ENCODE measurements around the gene NRIP3. TPM values are rescaled to one million over a fixed set of nuclear protein-coding genes. Genes with fewer than 3 reads are reported as not detected.
A peak's percentile ranks its signal among the peaks of the same experiment; 100 is the strongest.

Gene NRIP3
- total and polyA plus RNA-seq, 2 of the 13 experiments (the other 11 are each of a cell fraction or from before 2014, with no cell fraction given) = 0.04 to 0.07 TPM

DNA sequence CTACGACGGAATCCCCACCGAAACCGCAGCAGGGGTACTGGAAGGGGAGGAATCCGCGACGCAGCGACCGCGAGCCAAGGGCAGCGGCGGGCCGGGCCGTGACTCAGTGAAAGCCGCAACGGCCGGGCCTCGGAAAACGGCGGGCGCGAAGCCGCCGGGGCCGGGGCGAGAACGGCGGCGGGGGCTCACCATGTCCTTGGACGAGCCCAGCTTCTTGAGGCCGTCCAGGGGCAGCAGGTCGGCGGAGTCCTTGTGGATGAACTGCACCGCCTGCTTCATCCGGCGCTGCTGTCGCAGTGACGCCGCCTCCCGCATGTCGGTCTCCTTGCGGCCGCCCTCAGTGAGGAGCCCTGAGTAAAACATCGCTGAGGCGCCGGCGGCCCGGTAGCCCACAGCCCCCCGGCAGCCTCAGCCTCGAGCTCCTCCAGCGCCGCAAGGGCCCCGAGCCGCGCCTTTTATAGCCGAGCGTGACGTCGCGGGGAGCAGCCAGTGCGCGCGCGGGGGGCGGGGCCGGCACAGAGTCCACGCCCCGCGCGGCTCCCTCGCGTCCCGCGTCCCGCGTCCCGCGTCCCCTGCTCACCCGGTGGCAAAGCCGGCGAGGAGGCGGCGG, at the start of gene NRIP3 (continued):
- TF ChIP-seq, protein P1, sequence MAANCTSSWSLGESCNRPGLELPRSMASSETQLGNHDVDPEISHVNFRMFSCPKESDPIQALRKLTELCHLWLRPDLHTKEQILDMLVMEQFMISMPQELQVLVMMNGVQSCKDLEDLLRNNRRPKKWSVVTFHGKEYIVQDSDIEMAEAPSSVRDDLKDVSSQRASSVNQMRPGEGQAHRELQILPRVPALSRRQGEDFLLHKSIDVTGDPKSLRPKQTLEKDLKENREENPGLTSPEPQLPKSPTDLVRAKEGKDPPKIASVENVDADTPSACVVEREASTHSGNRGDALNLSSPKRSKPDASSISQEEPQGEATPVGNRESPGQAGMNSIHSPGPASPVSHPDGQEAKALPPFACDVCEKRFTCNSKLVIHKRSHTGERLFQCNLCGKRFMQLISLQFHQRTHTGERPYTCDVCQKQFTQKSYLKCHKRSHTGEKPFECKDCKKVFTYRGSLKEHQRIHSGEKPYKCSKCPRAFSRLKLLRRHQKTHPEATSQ (CRISPR knock-in tag; IDR thresholded peaks at IDR 0.05; ENCODE audit: borderline replicate concordance) = no peak
- TF ChIP-seq ZNF44 (CRISPR knock-in tag; IDR thresholded peaks at IDR 0.05) = no peak
- no peak for TF ChIP-seq POLR2A (IDR thresholded peaks at IDR 0.05; ENCODE audit: insufficient read depth in 1 of 2, low read depth in 2 of 2, low read length in 2 of 2)
- TF ChIP-seq ZNF501 (CRISPR knock-in tag; IDR thresholded peaks at IDR 0.05) = no peak
- TF ChIP-seq, protein P2, sequence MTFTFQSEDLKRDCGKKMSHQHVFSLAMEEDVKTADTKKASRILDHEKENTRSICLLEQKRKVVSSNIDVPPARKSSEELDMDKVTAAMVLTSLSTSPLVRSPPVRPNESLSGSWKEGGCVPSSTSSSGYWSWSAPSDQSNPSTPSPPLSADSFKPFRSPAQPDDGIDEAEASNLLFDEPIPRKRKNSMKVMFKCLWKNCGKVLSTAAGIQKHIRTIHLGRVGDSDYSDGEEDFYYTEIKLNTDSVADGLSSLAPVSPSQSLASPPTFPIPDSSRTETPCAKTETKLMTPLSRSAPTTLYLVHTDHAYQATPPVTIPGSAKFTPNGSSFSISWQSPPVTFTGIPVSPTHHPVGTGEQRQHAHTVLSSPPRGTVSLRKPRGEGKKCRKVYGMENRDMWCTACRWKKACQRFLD (CRISPR knock-in tag; IDR thresholded peaks at IDR 0.05; ENCODE audit: borderline replicate concordance) = no peak
- no peak for TF ChIP-seq YEATS2 (CRISPR knock-in tag; IDR thresholded peaks at IDR 0.05; ENCODE audit: borderline replicate concordance)
- no peak for TF ChIP-seq ZNF746 (CRISPR knock-in tag; IDR thresholded peaks at IDR 0.05)
- TF ChIP-seq SRSF9 (IDR thresholded peaks at IDR 0.05; ENCODE audit: borderline replicate concordance, insufficient read depth, low read depth, low read length, poor library complexity, severe bottlenecking) = no peak
- TF ChIP-seq SALL1 (CRISPR knock-in tag; IDR thresholded peaks at IDR 0.05) = 0 out of 2 replicates have a peak, but pooled peaks have one; percentile 6
- TF ChIP-seq ZNF232 (CRISPR knock-in tag; IDR thresholded peaks at IDR 0.05; ENCODE audit: borderline replicate concordance) = no peak
- no peak for TF ChIP-seq TOPORS (CRISPR knock-in tag; IDR thresholded peaks at IDR 0.05)
- TF ChIP-seq, protein P3, sequence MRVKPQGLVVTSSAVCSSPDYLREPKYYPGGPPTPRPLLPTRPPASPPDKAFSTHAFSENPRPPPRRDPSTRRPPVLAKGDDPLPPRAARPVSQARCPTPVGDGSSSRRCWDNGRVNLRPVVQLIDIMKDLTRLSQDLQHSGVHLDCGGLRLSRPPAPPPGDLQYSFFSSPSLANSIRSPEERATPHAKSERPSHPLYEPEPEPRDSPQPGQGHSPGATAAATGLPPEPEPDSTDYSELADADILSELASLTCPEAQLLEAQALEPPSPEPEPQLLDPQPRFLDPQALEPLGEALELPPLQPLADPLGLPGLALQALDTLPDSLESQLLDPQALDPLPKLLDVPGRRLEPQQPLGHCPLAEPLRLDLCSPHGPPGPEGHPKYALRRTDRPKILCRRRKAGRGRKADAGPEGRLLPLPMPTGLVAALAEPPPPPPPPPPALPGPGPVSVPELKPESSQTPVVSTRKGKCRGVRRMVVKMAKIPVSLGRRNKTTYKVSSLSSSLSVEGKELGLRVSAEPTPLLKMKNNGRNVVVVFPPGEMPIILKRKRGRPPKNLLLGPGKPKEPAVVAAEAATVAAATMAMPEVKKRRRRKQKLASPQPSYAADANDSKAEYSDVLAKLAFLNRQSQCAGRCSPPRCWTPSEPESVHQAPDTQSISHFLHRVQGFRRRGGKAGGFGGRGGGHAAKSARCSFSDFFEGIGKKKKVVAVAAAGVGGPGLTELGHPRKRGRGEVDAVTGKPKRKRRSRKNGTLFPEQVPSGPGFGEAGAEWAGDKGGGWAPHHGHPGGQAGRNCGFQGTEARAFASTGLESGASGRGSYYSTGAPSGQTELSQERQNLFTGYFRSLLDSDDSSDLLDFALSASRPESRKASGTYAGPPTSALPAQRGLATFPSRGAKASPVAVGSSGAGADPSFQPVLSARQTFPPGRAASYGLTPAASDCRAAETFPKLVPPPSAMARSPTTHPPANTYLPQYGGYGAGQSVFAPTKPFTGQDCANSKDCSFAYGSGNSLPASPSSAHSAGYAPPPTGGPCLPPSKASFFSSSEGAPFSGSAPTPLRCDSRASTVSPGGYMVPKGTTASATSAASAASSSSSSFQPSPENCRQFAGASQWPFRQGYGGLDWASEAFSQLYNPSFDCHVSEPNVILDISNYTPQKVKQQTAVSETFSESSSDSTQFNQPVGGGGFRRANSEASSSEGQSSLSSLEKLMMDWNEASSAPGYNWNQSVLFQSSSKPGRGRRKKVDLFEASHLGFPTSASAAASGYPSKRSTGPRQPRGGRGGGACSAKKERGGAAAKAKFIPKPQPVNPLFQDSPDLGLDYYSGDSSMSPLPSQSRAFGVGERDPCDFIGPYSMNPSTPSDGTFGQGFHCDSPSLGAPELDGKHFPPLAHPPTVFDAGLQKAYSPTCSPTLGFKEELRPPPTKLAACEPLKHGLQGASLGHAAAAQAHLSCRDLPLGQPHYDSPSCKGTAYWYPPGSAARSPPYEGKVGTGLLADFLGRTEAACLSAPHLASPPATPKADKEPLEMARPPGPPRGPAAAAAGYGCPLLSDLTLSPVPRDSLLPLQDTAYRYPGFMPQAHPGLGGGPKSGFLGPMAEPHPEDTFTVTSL (CRISPR knock-in tag; IDR thresholded peaks at IDR 0.05; ENCODE audit: borderline replicate concordance) = no peak
- TF ChIP-seq TCF12 (IDR thresholded peaks at IDR 0.05) = no peak
- TF ChIP-seq TCF12 (CRISPR knock-in tag; IDR thresholded peaks at IDR 0.05) = no peak
- TF ChIP-seq FOXK1 (CRISPR knock-in tag; IDR thresholded peaks at IDR 0.05; ENCODE audit: borderline replicate concordance, low read depth) = no peak
- TF ChIP-seq, protein P4, sequence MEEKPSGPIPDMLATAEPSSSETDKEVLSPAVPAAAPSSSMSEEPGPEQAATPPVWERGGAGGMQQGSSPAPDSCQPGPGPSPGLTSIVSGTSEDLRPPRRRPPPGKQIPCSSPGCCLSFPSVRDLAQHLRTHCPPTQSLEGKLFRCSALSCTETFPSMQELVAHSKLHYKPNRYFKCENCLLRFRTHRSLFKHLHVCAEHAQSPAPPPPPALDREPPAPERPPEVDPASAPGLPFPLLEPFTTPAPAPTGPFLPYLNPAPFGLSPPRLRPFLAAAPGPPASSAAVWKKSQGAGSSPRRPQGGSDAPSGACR (CRISPR knock-in tag; IDR thresholded peaks at IDR 0.05) = no peak
- TF ChIP-seq ZSCAN22 (CRISPR knock-in tag; IDR thresholded peaks at IDR 0.05) = no peak
- TF ChIP-seq IRF2 (CRISPR knock-in tag; IDR thresholded peaks at IDR 0.05) = no peak
- no peak for TF ChIP-seq ZFP36L2 (CRISPR knock-in tag; IDR thresholded peaks at IDR 0.05)
- TF ChIP-seq RCOR2 (CRISPR knock-in tag; IDR thresholded peaks at IDR 0.05) = no peak
- no peak for TF ChIP-seq GTF2F1 (IDR thresholded peaks at IDR 0.05; ENCODE audit: low read length)
- TF ChIP-seq ZNF724P (CRISPR knock-in tag; IDR thresholded peaks at IDR 0.05; ENCODE audit: borderline replicate concordance) = no peak
- TF ChIP-seq EHMT2 (IDR thresholded peaks at IDR 0.05; ENCODE audit: borderline replicate concordance, low read depth, low read length) = no peak
